AG04449 (cell line): ENCODE measurements around the gene EPC2.
"Not testable (repeated sequence)": the region's sequence is repeated elsewhere in the genome, so short reads cannot be mapped to it uniquely, and the experiment has no call there.

Experiments
- CTCF ChIA-PET: fragments of 350-600 bp; formaldehyde crosslinking; extraction: SDS; loops from one replicate; lab custom pipeline; 2021; ENCODE audit warnings: antibody characterized with exemption; lab: Yijun Ruan, JAX
- POLR2A ChIA-PET: fragments of 400-600, 350-600 bp; formaldehyde crosslinking; extraction: SDS; loops from one replicate; lab custom pipeline; 2020; ENCODE audit warnings: antibody characterized with exemption, inconsistent platforms; lab: Yijun Ruan, JAX
- DNase-seq: peaks from one replicate; pipeline ENCODE4 v3.0.0-alpha.2; 2010; ENCODE audit warnings: low read depth, low spot score
- H3K4me3 ChIP-seq: 2 replicates; pipeline ENCODE4 v1.5.1; 2011; ENCODE audit warnings: low read depth, mild to moderate bottlenecking, control low read depth, low read length
- TF ChIP-seq, protein P1 (sequence below): IDR thresholded peaks from one replicate; pipeline ENCODE4 v1.5.1; 2011; ENCODE audit warnings: mild to moderate bottlenecking, moderate library complexity, low read length, control low read depth, inconsistent platforms; ENCODE audit not compliant: insufficient read depth; ENCODE audit errors: missing control alignments

The EPC2 gene

DNA sequence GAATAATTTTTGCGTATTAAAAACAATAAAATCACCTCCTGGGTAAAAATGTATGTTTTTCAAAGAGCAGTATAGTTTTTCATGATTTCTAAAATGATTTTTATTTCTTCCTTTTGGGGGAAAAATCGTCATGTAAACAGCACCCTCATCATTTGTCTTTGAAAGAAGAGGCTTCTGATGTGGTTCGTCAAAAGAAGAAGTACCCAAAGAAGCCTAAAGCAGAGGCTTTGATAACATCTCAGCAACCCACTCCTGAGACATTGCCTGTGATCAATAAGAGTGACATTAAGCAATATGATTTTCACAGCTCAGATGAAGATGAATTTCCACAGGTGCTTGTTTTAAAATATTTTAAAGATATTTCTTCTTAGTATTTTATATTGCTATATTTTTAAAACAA lies 120.3 kb downstream of the EPC2 start:
- no peak overlapping the region for H3K4me3 ChIP-seq
- TF ChIP-seq, protein P1, sequence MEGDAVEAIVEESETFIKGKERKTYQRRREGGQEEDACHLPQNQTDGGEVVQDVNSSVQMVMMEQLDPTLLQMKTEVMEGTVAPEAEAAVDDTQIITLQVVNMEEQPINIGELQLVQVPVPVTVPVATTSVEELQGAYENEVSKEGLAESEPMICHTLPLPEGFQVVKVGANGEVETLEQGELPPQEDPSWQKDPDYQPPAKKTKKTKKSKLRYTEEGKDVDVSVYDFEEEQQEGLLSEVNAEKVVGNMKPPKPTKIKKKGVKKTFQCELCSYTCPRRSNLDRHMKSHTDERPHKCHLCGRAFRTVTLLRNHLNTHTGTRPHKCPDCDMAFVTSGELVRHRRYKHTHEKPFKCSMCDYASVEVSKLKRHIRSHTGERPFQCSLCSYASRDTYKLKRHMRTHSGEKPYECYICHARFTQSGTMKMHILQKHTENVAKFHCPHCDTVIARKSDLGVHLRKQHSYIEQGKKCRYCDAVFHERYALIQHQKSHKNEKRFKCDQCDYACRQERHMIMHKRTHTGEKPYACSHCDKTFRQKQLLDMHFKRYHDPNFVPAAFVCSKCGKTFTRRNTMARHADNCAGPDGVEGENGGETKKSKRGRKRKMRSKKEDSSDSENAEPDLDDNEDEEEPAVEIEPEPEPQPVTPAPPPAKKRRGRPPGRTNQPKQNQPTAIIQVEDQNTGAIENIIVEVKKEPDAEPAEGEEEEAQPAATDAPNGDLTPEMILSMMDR, result no peak
- ChIA-PET CTCF (no interaction called here), POLR2A (no interaction called here)
- no peak for DNase-seq

- POLR2A ChIA-PET, result no interaction called here
- TF ChIP-seq, protein P1, result no peak
- H3K4me3 ChIP-seq, result no peak overlapping the region
- no peak for DNase-seq
- CTCF ChIA-PET, result no interaction called here
These were observed 125.5 kb downstream of the EPC2 start for GRCh38 chr2:148770047-148770446.

DNA sequence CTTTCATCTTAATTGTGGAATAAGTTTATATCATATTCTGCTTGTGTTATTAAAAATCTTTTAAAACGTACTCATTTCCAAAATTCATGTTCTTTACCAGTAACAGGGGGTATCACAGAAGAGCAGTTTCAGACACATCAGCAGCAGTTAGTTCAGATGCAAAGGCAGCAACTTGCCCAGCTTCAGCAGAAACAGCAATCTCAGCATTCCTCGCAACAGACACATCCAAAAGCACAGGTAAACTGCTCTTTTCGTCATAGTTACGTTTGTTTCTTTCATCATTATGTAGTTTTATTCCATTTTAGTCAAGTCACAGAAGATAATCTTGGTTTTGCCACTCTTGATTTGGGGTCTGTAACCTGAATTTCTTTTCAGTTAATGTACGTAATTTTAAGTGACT lies 137.0 kb downstream of the EPC2 start:
- H3K4me3 ChIP-seq, result no peak overlapping the region
- POLR2A ChIA-PET, result no interaction called here
- DNase-seq, result no peak
- TF ChIP-seq, protein P1, result no peak
- CTCF ChIA-PET, result no interaction called here

DNA sequence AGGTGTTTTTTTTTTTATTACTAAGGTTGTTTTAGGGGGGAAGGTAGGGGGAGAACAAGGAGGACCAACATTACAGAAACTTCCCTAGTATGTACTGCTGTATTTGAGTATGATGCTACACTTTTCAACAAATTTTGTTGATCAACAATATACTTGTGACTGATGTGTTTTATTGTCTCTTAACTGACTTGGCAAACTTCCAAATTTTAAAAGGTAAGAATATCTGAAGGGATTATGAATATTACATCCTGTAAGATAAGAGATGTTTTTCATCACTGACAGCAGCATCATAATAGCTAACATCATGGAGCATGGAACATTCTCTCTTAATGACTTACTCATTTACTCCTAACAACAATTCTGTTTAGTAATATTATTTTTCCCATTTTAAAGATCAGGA lies 144.5 kb downstream of the EPC2 start:
- DNase-seq, result no peak
- no peak overlapping the region for H3K4me3 ChIP-seq
- ChIA-PET CTCF (no interaction called here), POLR2A (no interaction called here)
- TF ChIP-seq, protein P1, result no peak

- H3K4me3 ChIP-seq, POLR2A ChIA-PET, CTCF ChIA-PET, DNase-seq: not testable (repeated sequence)
These were observed 145.6 kb downstream of the EPC2 start for GRCh38 chr2:148790172-148790571.

GRCh38 chr2:148794558-148794957 lies 150.0 kb downstream of the EPC2 start:
- CTCF ChIA-PET, result no interaction called here
- POLR2A ChIA-PET, result no interaction called here
- TF ChIP-seq, protein P1, result no peak
- DNase-seq, result no peak
- H3K4me3 ChIP-seq, result no peak overlapping the region

- TF ChIP-seq, protein P1, result no peak
- POLR2A ChIA-PET, result no interaction called here
- CTCF ChIA-PET, result no interaction called here
- DNase-seq, result no peak
- no peak overlapping the region for H3K4me3 ChIP-seq
These were observed 152.4 kb downstream of the EPC2 start for GRCh38 chr2:148796735-148797512.
